ENCODE results near the gene TRAT1.

TRAT1 gene

GRCh38 chr3:108822123-108822897 is at the start of gene TRAT1:
Gene TRAT1 (plus strand): TSS chr3:108822786. CDS start chr3:108822928, 142 bp downstream.
- no peak for DNase-seq (ENCODE audit: low read depth, low spot score)
- H3K4me1 ChIP-seq (ENCODE audit: insufficient read depth, insufficient read length), result no peaks in the 10 kb centered on the region
- no peak within 1 kb of the TSS for H3K9ac ChIP-seq (ENCODE audit: insufficient read length, low read depth)
- H3K4me3 ChIP-seq (ENCODE audit: insufficient read length, low read depth), result no peak within 1 kb of the TSS
- no peaks in the 10 kb centered on the region for H3K27me3 ChIP-seq (ENCODE audit: insufficient read depth, insufficient read length)
- H3K36me3 ChIP-seq (ENCODE audit: insufficient read depth, insufficient read length, low read length), result no peaks in the 10 kb centered on the region
- no peaks in the 10 kb centered on the region for H3K9me3 ChIP-seq (ENCODE audit: insufficient read depth, low read length)
- no peak for TF ChIP-seq YY1 (IDR thresholded peaks at IDR 0.05; ENCODE audit: insufficient read depth, insufficient read length)
- TF ChIP-seq SUZ12 (IDR thresholded peaks at IDR 0.05; ENCODE audit: extremely low read depth, insufficient read depth, insufficient read length), result no peak
- no peak for TF ChIP-seq ZNF274 (IDR thresholded peaks at IDR 0.05; ENCODE audit: low read depth, low read length)

- no peaks in the 10 kb centered on the region for H3K4me1 ChIP-seq (ENCODE audit: insufficient read depth, insufficient read length)
- H3K9ac ChIP-seq (ENCODE audit: insufficient read length, low read depth), result no peak overlapping the region
- no peak for DNase-seq (ENCODE audit: low read depth, low spot score)
These were observed 46.9 kb upstream of the TRAT1 start for GRCh38 chr3:108775649-108776048.

GRCh38 chr3:108779496-108779895 is 43.1 kb upstream of the TRAT1 start:
- Histone ChIP-seq H3K4me3 (ENCODE audit: insufficient read length, low read depth) (no peak overlapping the region), H3K36me3 (ENCODE audit: insufficient read depth, insufficient read length, low read length) (no peaks in the 10 kb centered on the region), H3K9ac (ENCODE audit: insufficient read length, low read depth) (no peak overlapping the region), H3K4me1 (ENCODE audit: insufficient read depth, insufficient read length) (no peaks in the 10 kb centered on the region), H3K9me3 (ENCODE audit: insufficient read depth, low read length) (no peaks in the 10 kb centered on the region), H3K27me3 (ENCODE audit: insufficient read depth, insufficient read length) (no peaks in the 10 kb centered on the region)
- no peak for DNase-seq (ENCODE audit: low read depth, low spot score)
- TF ChIP-seq YY1 (IDR thresholded peaks at IDR 0.05; ENCODE audit: insufficient read depth, insufficient read length) (no peak), SUZ12 (IDR thresholded peaks at IDR 0.05; ENCODE audit: extremely low read depth, insufficient read depth, insufficient read length) (no peak), ZNF274 (IDR thresholded peaks at IDR 0.05; ENCODE audit: low read depth, low read length) (no peak)

More at GRCh38 chr3:108775649-108776048, 46.9 kb upstream of the TRAT1 start:
- TF ChIP-seq SUZ12 (IDR thresholded peaks at IDR 0.05; ENCODE audit: extremely low read depth, insufficient read depth, insufficient read length) (no peak), YY1 (IDR thresholded peaks at IDR 0.05; ENCODE audit: insufficient read depth, insufficient read length) (no peak), ZNF274 (IDR thresholded peaks at IDR 0.05; ENCODE audit: low read depth, low read length) (no peak)
- no peaks in the 10 kb centered on the region for H3K36me3 ChIP-seq (ENCODE audit: insufficient read depth, insufficient read length, low read length)
- no peak overlapping the region for H3K4me3 ChIP-seq (ENCODE audit: insufficient read length, low read depth)
- H3K27me3 ChIP-seq (ENCODE audit: insufficient read depth, insufficient read length), result no peaks in the 10 kb centered on the region
- H3K9me3 ChIP-seq (ENCODE audit: insufficient read depth, low read length), result no peaks in the 10 kb centered on the region

- TF ChIP-seq SUZ12 (IDR thresholded peaks at IDR 0.05; ENCODE audit: extremely low read depth, insufficient read depth, insufficient read length) (no peak), YY1 (IDR thresholded peaks at IDR 0.05; ENCODE audit: insufficient read depth, insufficient read length) (no peak), ZNF274 (IDR thresholded peaks at IDR 0.05; ENCODE audit: low read depth, low read length) (no peak)
- no peak for DNase-seq (ENCODE audit: low read depth, low spot score)
- no peak overlapping the region for H3K9ac ChIP-seq (ENCODE audit: insufficient read length, low read depth)
- no peaks in the 10 kb centered on the region for H3K27me3 ChIP-seq (ENCODE audit: insufficient read depth, insufficient read length)
- no peaks in the 10 kb centered on the region for H3K9me3 ChIP-seq (ENCODE audit: insufficient read depth, low read length)
- H3K4me1 ChIP-seq (ENCODE audit: insufficient read depth, insufficient read length), result no peaks in the 10 kb centered on the region
- no peaks in the 10 kb centered on the region for H3K36me3 ChIP-seq (ENCODE audit: insufficient read depth, insufficient read length, low read length)
- no peak overlapping the region for H3K4me3 ChIP-seq (ENCODE audit: insufficient read length, low read depth)
These were observed 42.4 kb upstream of the TRAT1 start for GRCh38 chr3:108780235-108780634.

GRCh38 chr3:108791473-108791872 is 31.1 kb upstream of the TRAT1 start:
- no peak for DNase-seq (ENCODE audit: low read depth, low spot score)
- H3K9ac ChIP-seq (ENCODE audit: insufficient read length, low read depth), result no peak overlapping the region
- TF ChIP-seq YY1 (IDR thresholded peaks at IDR 0.05; ENCODE audit: insufficient read depth, insufficient read length) (no peak), SUZ12 (IDR thresholded peaks at IDR 0.05; ENCODE audit: extremely low read depth, insufficient read depth, insufficient read length) (no peak), ZNF274 (IDR thresholded peaks at IDR 0.05; ENCODE audit: low read depth, low read length) (no peak)
- no peak overlapping the region for H3K4me3 ChIP-seq (ENCODE audit: insufficient read length, low read depth)
- no peaks in the 10 kb centered on the region for H3K9me3 ChIP-seq (ENCODE audit: insufficient read depth, low read length)
- H3K4me1 ChIP-seq (ENCODE audit: insufficient read depth, insufficient read length), result no peaks in the 10 kb centered on the region
- no peaks in the 10 kb centered on the region for H3K36me3 ChIP-seq (ENCODE audit: insufficient read depth, insufficient read length, low read length)
- no peaks in the 10 kb centered on the region for H3K27me3 ChIP-seq (ENCODE audit: insufficient read depth, insufficient read length)

- DNase-seq (ENCODE audit: low read depth, low spot score), result no peak
- Histone ChIP-seq H3K4me1 (ENCODE audit: insufficient read depth, insufficient read length) (no peaks in the 10 kb centered on the region), H3K4me3 (ENCODE audit: insufficient read length, low read depth) (no peak overlapping the region), H3K36me3 (ENCODE audit: insufficient read depth, insufficient read length, low read length) (no peaks in the 10 kb centered on the region), H3K9me3 (ENCODE audit: insufficient read depth, low read length) (no peaks in the 10 kb centered on the region), H3K27me3 (ENCODE audit: insufficient read depth, insufficient read length) (no peaks in the 10 kb centered on the region), H3K9ac (ENCODE audit: insufficient read length, low read depth) (no peak overlapping the region)
- no peak for TF ChIP-seq YY1 (IDR thresholded peaks at IDR 0.05; ENCODE audit: insufficient read depth, insufficient read length)
- TF ChIP-seq ZNF274 (IDR thresholded peaks at IDR 0.05; ENCODE audit: low read depth, low read length), result no peak
- TF ChIP-seq SUZ12 (IDR thresholded peaks at IDR 0.05; ENCODE audit: extremely low read depth, insufficient read depth, insufficient read length), result no peak
These were observed 18.1 kb upstream of the TRAT1 start for GRCh38 chr3:108804437-108804836.

GRCh38 chr3:108804966-108805365 is 17.6 kb upstream of the TRAT1 start:
- TF ChIP-seq ZNF274 (IDR thresholded peaks at IDR 0.05; ENCODE audit: low read depth, low read length) (no peak), SUZ12 (IDR thresholded peaks at IDR 0.05; ENCODE audit: extremely low read depth, insufficient read depth, insufficient read length) (no peak), YY1 (IDR thresholded peaks at IDR 0.05; ENCODE audit: insufficient read depth, insufficient read length) (no peak)
- no peak overlapping the region for H3K4me3 ChIP-seq (ENCODE audit: insufficient read length, low read depth)
- no peaks in the 10 kb centered on the region for H3K36me3 ChIP-seq (ENCODE audit: insufficient read depth, insufficient read length, low read length)
- DNase-seq (ENCODE audit: low read depth, low spot score), result no peak
- H3K27me3 ChIP-seq (ENCODE audit: insufficient read depth, insufficient read length), result no peaks in the 10 kb centered on the region
- no peaks in the 10 kb centered on the region for H3K9me3 ChIP-seq (ENCODE audit: insufficient read depth, low read length)
- H3K4me1 ChIP-seq (ENCODE audit: insufficient read depth, insufficient read length), result no peaks in the 10 kb centered on the region
- H3K9ac ChIP-seq (ENCODE audit: insufficient read length, low read depth), result no peak overlapping the region

Measured in NT2/D1 (cell line).